Natural killer cell treated with Interleukin-12 subunit alpha and Interleukin-12 subunit beta and Interleukin-15 and Interleukin-18, amount 100 ng/mL, for 72 hours (primary cell): ENCODE measurements around the gene AMD1. TPM values are rescaled to one million over a fixed set of nuclear protein-coding genes. Genes with fewer than 3 reads are reported as not detected.

Experiments used
- ATAC-seq, 2 donors: fragments of 150-1000 bp; cut with Tn5 transposase in 1 of 2; sonication (Bioruptor Pico), chemical (Tn5 transposase) in 1 of 2; 2 replicates each; pipeline ENCODE4 v1.10.0; 2021
- DNase-seq: peaks from one replicate; pipeline ENCODE4 v3.0.0; 2022; ENCODE audit warnings: low spot score
- H3K27ac Mint-ChIP-seq, 2 donors: 1 replicate in 1 of 2; 2 replicates in 1 of 2; pipeline ENCODE4 v1.8.0; 2022; ENCODE audit warnings: mixed read lengths in 2 of 2, mild to moderate bottlenecking in 1 of 2, moderate library complexity in 1 of 2
- H3K27me3 Mint-ChIP-seq, 2 donors: 1 replicate in 1 of 2; 2 replicates in 1 of 2; pipeline ENCODE4 v1.8.0; 2022; ENCODE audit warnings: mixed read lengths in 2 of 2
- H3K36me3 Mint-ChIP-seq: one replicate; pipeline ENCODE4 v1.8.0; 2022; ENCODE audit warnings: mixed read lengths
- H3K4me1 Mint-ChIP-seq, 2 donors: 1 replicate in 1 of 2; 2 replicates in 1 of 2; pipeline ENCODE4 v1.8.0; 2022; ENCODE audit warnings: low read depth in 2 of 2, mixed read lengths in 2 of 2, mild to moderate bottlenecking in 1 of 2
- H3K4me3 Mint-ChIP-seq: one replicate; pipeline ENCODE4 v1.8.0; 2022; ENCODE audit warnings: mixed read lengths
- H3K9me3 Mint-ChIP-seq: 2 replicates; pipeline ENCODE4 v1.8.0; 2022; ENCODE audit warnings: mixed read lengths
- total RNA-seq, 2 donors: library from RNA; stranded (reverse); gene quantifications; one replicate each; pipeline ENCODE4 v1.2.3, GENCODE V29; 2022

Gene AMD1
- total RNA-seq, 2 donors from 2014 or later, result 52.5 to 116 TPM

DNA sequence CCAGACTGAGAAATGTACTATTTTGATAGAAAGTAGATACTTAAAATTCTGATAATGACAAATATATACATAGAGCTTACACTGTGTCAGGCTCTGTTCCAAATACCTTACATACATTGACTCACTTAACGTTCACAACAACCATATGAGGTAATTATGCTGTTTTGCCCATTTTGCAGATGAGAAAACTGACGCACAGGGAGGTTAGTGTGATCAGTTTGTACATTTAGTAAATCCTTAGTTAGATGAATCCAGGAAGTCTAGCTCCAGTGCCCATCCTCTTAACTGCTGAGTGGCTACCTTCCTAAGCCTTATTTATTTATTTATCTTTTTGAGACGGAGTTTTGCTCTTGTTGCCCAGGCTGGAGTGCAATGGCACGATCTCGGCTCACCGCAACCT is 60.6 kb downstream of the AMD1 start:
- Mint-ChIP-seq H3K27ac (no peak overlapping the region), H3K36me3 (no peaks in the 10 kb centered on the region), H3K9me3 (no peaks in the 10 kb centered on the region), H3K27me3 (no peaks in the 10 kb centered on the region), H3K4me1 (peaks cover 10 to 14% of the 10 kb centered on the region in 2 donors), H3K4me3 (no peak overlapping the region)
- DNase-seq (no peak), ATAC-seq (no peak)

GRCh38 chr6:110938171-110938570 is 63.6 kb downstream of the AMD1 start:
- Mint-ChIP-seq H3K36me3 (no peaks in the 10 kb centered on the region), H3K27ac (no peak overlapping the region), H3K4me3 (no peak overlapping the region), H3K4me1 (peaks cover 4 to 6% of the 10 kb centered on the region in 2 donors), H3K27me3 (no peaks in the 10 kb centered on the region), H3K9me3 (no peaks in the 10 kb centered on the region)
- DNase-seq (no peak), ATAC-seq (no peak)

- ATAC-seq (no peak), DNase-seq (no peak)
- no peaks in the 10 kb centered on the region for H3K9me3 Mint-ChIP-seq
- no peaks in the 10 kb centered on the region for H3K36me3 Mint-ChIP-seq
- H3K4me1 Mint-ChIP-seq, result peaks cover 8 to 11% of the 10 kb centered on the region in 2 donors
- peak overlapping the region; percentile 4 for H3K4me3 Mint-ChIP-seq
- no peaks in the 10 kb centered on the region for H3K27me3 Mint-ChIP-seq
- H3K27ac Mint-ChIP-seq, result peak overlapping the region in 1 of 2 donors; percentile 6
These were observed 65.0 kb downstream of the AMD1 start for GRCh38 chr6:110939429-110940200.

GRCh38 chr6:110944681-110945151 is 70.1 kb downstream of the AMD1 start:
- peaks cover 7 to 8% of the 10 kb centered on the region in 2 donors for H3K4me1 Mint-ChIP-seq
- H3K9me3 Mint-ChIP-seq, result no peaks in the 10 kb centered on the region
- peak; percentile 67 for DNase-seq
- no peaks in the 10 kb centered on the region for H3K27me3 Mint-ChIP-seq
- peak; percentile 99 for ATAC-seq
- H3K27ac Mint-ChIP-seq, result peak overlapping the region; percentile 56 to 69
- H3K4me3 Mint-ChIP-seq, result peak overlapping the region; percentile 44
- H3K36me3 Mint-ChIP-seq, result no peaks in the 10 kb centered on the region

Other genes with a start within 250 kb of the AMD1 start
- gene CDK19, start 59.3 kb upstream of the AMD1 start, total RNA-seq, result 10 to 100 TPM; 15.0 to 22.4 TPM
- gene GTF3C6, start 83.9 kb downstream of the AMD1 start, total RNA-seq, result 100 to 1,000 TPM in 1 of 2 donors, 10 to 100 TPM in 1; 98.5 to 109 TPM
- gene RPF2, start 107.3 kb downstream of the AMD1 start, total RNA-seq, result 10 to 100 TPM; 39.0 to 49.2 TPM
- under 1 TPM; 0.48 to 0.59 TPM for gene SLC16A10, start 212.7 kb downstream of the AMD1 start, total RNA-seq